Sigmoid colon (tissue), 4 donors: ENCODE results near the gene SLC20A1.

Experiments
- CTCF ChIP-seq, 4 experiments: fragments of 450-650 bp in 3 of 4; fragments of 200-600 bp in 1 of 4; IDR thresholded peaks; one replicate each; pipeline ENCODE4 v1.5.1; 2016 to 2019; ENCODE audit warnings: antibody characterized with exemption in 4 of 4, mild to moderate bottlenecking in 3 of 4, moderate library complexity in 2 of 4
- EP300 ChIP-seq, 4 donors: sonication (generic); formaldehyde crosslinking; IDR thresholded peaks; one replicate each; pipeline ENCODE4 v1.6.1; 2017; ENCODE audit warnings: antibody characterized with exemption in 4 of 4
- POLR2A ChIP-seq, 2 donors: fragments of 450-650 bp; IDR thresholded peaks; one replicate each; pipeline ENCODE4 v1.6.1; 2016; ENCODE audit warnings: antibody characterized with exemption in 2 of 2, mild to moderate bottlenecking in 2 of 2, moderate library complexity in 2 of 2
- POLR2AphosphoS5 ChIP-seq, 4 donors: sonication (generic); formaldehyde crosslinking; IDR thresholded peaks; one replicate each; pipeline ENCODE4 v1.6.1; 2017; ENCODE audit warnings: antibody characterized with exemption in 4 of 4

- TF ChIP-seq CTCF (IDR thresholded peaks at IDR 0.05) (no peak), EP300 (IDR thresholded peaks at IDR 0.05) (no peak), POLR2AphosphoS5 (IDR thresholded peaks at IDR 0.05) (no peak), POLR2A (IDR thresholded peaks at IDR 0.05) (no peak)
Measured at GRCh38 chr2:112673008-112673407, 27.3 kb downstream of the SLC20A1 start.
